NCI-H146 treated with DMSO at 0.1 percent for 48 hours (cell line): ENCODE measurements around the gene MCEE.
"Not testable (repeated sequence)": the region's sequence is repeated elsewhere in the genome, so short reads cannot be mapped to it uniquely, and the experiment has no call there.

Experiments used
- DNase-seq: peaks from one replicate; lab custom pipeline; 2025; ENCODE audit not compliant: unreplicated experiment; lab: John Stamatoyannopoulos, UW

The MCEE gene

GRCh38 chr2:71083752-71084312 is 46.2 kb downstream of the MCEE start:
- not testable (repeated sequence) for DNase-seq

DNA sequence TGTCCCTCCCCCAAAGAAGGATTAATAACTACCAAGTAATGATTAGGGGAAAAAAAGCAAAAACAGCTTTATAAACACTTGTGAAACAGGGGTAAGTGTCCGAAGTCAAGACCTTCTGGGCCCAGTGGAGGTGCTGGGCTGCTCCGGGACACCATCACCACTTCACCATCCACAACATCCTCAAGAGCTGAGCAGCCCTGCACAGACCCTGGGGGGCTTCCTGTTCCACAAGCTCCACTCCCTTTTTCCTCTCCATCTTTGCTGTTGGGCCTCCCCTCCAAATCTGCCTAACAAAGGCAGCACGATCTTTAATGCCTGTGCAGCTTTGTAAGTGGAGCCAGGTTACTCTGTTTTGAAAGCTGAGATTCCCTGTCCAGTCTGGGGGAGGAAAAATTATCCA is 46.7 kb downstream of the MCEE start:
- DNase-seq = not testable (repeated sequence)

GRCh38 chr2:71082402-71083252 is 47.4 kb downstream of the MCEE start:
- DNase-seq = no peak

GRCh38 chr2:71078624-71079023 is 51.4 kb downstream of the MCEE start:
- no peak for DNase-seq

DNA sequence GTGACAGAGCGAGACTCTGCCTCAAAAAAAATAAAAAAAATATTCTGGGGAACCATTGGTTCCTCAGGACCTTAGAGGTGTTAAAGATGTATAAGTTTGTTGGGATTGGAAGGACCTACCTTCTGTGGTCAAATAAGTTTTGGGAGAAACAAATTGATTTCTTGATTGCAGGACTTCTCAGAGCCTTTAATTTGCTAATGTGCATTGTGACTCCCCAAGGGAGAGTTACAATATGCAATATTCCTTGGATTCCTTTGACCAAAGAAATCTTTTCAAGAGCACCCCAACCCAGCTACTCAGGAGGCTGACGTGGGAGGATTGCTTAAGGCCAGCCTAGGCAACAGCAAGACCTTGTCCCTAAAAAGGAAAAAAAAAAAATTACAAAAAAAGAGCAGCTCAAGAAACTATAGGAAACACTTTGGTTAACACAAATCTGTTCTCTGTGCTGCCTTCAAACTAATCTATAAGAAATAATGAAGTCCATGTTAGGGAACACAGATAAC is 55.1 kb downstream of the MCEE start:
- DNase-seq = no peak

DNA sequence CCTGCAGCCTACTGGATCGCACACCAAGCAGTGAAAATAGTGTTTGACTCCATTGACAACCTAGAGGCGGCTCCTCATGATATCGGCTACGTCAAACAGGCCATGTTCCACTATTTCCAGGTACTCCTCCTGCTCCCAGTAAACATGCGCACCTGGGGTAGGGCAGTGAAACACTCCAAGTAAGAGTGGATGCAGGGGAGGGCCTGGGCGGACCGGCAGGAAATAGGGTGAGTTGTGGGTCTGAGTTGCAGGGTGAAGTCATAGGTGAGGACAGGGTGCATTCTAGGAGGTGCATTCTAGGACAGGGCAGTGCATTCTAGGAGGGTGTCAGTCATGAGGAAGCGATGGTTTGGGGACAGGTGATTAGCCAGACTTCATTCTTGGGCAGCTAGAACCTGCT is 56.6 kb downstream of the MCEE start:
- DNase-seq = no peak

- no peak for DNase-seq
Observed at GRCh38 chr2:71072492-71072891, 57.5 kb downstream of the MCEE start.

DNA sequence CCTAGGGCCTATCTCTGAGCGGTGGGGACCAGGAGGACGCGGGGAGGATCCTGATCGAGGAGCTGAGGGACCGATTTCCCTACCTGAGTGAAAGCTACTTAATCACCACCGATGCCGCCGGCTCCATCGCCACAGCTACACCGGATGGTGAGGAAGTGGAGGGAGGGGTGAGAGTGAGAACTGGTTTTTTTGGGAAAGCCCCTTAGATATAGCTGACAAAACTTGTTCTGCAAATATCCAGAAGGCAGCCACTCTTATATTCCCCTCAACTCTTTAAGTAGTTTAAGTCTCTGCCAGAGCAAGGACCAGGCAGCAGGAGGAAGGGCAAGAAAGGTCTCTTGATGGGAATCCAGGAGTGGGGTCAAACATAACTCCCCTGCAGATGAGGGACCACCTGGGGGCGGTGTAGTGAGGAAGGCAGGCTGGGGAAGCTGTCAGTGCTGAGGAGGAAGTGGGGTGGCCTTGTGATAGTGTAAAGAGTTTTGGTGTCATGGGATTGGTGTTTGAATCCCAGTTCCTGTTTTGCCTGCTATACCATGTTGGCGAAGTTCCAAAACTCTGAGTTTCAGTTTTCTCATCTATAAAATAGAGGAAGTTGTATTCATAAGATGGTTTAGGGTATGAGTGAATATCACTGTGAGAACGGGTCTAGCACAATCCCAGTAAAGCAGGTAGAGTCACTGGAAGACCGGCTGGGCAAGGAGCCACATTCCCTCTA is 58.2 kb downstream of the MCEE start:
- no peak for DNase-seq

DNA sequence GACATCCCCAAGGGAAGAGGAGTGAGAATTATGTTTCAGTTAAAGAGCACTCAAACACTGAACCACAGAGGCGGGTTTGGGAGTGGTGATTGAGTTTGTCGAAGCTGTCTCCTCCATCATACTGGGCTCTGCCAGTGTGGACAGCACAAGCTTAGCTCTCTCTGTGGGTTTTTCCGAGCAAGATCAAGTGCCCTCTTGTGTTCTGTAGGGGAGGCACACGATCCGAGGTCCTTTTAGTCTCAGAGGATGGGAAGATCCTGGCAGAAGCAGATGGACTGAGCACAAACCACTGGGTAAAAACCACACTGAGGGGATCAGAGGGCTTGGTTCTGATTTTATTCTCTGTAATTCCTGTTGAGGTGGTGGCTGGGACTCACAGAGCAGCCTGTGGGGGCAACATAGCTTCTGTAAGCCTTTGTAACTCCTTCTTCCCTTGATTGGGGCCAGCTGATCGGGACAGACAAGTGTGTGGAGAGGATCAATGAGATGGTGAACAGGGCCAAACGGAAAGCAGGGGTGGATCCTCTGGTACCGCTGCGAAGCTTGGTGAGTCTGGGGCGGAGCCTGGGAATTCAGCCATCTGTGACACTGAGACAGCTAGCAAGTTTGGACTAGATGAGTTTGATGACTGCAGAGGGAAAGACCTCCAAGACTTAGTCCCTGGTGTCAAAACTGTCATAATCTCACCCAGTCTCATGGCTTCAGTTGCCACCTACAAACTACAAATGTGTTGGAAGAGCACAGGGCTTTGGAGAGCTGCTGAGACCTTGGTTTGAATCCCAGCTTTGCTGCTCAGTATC is 59.5 kb downstream of the MCEE start:
- no peak for DNase-seq

DNA sequence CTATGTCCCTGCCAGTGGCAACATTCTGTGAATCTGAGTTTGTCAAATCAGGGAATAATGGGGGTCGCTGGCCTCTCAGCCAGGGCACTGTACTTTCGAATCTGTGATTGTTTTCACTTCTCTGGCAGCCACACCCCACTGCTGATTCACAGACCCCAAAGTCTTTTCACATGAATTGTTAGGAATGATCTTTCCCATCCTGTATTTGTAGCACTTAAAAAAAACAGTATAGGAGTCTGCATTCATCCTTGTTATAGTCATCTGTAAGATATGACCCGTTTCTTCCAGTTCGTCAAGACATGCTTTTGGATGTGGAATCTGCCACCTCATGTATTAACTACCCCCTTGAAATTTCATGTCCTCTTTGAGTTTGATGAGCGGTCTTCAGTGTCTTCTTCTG is 60.7 kb downstream of the MCEE start:
- DNase-seq = no peak

DNA sequence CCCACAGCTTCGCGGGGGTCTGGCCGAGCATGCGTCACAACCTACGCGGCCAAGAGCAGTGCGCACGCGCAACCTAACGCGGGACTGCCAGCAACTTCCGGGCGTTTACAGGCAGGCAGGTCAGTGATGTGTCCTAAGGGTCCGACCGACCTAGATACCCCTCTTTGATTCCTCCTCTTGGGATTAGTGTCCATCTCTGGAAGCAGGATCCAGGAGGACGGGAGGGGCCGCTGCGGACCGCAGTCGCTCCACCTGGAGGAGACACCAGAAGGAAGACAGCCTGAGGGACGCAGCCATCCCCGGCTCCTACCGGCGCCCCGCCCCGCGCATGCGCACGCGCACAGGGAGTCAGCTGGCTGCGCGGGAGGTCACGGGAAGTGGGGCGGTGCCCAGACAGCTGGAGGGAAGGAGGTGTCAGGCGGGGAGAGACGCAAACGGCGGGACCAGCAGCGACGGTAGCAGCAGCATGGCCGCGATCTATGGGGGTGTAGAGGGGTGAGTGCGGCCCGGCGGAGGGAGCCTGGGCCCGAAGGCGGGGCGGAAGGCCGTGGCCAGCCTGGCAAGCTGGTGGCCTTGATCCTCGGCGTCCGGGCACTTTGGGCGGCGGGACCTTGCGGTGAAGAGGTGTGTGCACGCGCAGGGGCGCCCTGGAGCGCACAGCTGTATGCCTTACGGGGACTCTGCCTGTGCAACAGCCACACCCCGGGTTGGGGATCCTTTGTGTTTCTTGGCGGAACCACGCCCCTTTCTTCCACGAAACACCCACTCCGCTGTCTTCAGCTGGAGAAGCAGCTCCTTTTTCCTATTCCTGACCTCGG is 61.6 kb downstream of the MCEE start, which contains the start of gene NAGK:
Gene NAGK, plus strand, starts transcription at position 431 of the 818 bp plus-strand sequence. Its CDS starts 36 bp downstream, at position 467.
- peak; percentile 92 for DNase-seq

DNA sequence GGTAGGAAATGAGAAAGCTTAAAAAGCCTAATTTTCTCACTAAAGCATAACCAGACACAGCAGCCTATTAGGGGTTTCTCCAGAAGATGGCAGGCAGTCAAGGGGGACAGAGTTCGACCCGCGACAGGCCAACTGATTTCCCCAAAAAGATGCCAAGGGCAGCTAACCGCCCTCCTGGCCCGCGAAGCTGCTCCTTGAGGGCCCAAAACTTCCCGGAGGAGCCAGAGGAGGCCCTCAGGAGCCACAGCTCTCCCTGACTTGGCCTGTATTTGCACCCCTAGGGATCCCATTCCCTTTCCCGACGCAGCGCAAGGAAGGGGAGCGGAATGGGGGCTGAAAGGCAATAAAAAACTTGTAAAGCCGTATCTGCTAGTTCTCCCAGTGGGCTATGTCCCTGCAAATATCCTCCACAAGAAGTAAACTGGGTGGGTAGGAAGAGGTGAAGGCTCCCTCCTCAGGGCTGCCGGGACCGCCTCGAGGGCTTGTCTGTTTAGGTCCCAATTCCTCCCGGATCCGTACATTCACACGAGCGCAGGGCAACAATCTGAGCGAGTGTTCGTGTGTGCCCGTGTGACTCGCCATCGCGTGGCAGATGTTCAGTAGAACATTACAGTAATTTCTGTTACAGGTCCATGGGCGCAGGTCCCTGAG is 62.3 kb downstream of the MCEE start:
- no peak for DNase-seq

DNA sequence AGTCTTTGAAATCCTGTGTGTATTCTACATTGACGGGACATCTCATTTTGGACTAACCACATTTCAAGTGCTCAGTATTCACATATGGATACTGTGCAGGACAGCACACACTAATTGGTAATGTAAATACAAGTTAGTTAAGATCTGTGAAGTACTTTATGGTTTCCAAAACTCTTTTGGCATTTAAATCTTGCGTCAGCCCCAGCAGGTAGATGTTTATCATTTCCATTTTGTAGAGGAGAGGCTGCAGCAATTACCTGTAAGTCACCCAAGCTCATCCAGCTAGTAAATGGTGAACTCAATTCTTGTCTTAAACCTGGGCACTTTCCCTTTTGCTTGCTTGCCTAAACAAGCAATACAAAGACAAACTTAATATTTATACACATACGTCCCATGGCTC is 63.2 kb downstream of the MCEE start:
- no peak for DNase-seq

DNA sequence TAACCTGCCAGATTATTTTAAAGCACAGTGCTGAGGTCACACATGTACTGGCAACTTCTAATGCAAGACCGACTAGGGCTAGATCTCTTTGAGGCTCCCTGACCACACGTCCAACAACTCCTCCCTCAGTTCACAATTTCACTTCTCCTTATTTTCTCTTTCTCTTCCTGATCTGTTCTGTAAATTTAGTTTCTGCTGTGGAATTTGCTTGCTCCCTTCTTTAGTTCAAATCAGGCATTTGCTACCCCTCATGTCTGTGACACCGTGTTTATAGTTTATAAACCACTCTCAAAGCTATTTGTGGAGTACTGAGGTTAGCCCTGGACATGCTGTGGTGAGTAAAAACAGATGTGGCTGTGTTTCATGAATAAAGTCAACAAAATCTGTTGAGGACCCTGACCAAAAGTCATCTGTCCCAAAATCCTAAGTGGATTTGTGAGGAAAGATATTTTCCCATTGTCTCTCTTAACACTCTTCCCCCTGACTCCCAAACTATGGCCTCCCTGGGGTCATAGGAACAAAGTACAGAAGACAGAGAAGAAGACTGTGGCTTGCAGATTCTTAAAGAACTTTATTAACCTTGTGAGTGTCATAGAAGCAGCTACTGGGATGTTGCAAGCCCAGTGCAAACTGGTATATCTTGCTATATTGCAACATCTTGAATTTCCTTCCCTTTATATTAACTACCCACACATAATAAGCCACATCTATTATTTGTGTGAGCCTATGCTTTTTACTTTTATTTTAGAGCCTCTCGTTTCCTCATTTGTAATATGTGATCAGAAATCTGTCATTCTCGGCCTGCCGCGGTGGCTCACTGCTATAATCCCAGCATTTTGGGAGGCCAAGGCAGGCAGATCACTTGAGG is 65.0 kb downstream of the MCEE start:
- DNase-seq = no peak

DNA sequence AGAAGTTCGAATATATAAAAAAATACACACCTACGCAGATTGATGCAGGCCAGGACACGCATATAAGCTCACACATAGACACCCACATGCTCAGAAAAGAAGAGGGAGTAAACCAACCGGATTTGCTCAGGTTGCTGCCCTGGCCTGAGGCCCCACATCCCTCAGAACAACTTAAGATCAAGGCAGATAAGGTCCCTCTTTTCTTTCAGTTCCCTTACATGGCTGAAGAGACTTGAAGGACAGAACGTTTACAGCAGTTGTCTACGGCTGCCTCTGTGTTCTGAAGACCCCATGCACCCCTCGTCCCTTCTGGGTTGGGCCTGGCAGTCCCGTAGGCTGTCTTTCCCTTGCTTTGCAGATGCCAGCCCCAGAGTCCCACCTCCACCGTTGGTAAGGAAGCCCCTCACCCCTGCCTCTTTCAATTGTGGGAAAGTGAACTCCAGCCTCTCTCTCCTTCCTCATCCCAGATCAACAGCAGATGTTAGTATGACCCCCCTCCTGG is 65.9 kb downstream of the MCEE start:
- DNase-seq = no peak

- DNase-seq = no peak
Observed at GRCh38 chr2:71063216-71063615, 66.8 kb downstream of the MCEE start.

GRCh38 chr2:71060871-71061270 is 69.2 kb downstream of the MCEE start:
- no peak for DNase-seq

DNA sequence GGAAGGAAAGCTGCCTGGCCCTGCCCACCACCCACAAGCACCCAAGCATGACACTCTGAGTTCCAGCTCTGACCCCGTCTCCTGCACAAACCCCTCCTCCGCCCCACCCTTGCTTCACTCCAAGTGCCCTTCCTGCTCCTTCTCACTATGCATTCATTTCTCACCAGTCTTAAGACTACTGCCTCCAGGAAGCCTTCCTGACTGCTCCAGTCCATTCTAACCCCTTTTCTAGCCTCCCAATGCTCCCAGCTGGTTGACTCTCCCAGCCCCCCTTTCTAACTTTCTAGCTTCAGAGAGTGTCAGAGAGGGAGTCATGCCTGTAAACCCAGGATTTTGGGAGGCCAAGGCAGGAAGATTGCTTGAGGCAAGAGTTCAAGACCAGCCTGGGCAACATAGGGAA is 69.8 kb downstream of the MCEE start:
- DNase-seq = no peak
